ENCODE results near the gene HERC4.

- TF ChIP-seq, protein P1, sequence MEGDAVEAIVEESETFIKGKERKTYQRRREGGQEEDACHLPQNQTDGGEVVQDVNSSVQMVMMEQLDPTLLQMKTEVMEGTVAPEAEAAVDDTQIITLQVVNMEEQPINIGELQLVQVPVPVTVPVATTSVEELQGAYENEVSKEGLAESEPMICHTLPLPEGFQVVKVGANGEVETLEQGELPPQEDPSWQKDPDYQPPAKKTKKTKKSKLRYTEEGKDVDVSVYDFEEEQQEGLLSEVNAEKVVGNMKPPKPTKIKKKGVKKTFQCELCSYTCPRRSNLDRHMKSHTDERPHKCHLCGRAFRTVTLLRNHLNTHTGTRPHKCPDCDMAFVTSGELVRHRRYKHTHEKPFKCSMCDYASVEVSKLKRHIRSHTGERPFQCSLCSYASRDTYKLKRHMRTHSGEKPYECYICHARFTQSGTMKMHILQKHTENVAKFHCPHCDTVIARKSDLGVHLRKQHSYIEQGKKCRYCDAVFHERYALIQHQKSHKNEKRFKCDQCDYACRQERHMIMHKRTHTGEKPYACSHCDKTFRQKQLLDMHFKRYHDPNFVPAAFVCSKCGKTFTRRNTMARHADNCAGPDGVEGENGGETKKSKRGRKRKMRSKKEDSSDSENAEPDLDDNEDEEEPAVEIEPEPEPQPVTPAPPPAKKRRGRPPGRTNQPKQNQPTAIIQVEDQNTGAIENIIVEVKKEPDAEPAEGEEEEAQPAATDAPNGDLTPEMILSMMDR (IDR thresholded peaks at IDR 0.05) = no peak
- TF ChIP-seq, protein P2, sequence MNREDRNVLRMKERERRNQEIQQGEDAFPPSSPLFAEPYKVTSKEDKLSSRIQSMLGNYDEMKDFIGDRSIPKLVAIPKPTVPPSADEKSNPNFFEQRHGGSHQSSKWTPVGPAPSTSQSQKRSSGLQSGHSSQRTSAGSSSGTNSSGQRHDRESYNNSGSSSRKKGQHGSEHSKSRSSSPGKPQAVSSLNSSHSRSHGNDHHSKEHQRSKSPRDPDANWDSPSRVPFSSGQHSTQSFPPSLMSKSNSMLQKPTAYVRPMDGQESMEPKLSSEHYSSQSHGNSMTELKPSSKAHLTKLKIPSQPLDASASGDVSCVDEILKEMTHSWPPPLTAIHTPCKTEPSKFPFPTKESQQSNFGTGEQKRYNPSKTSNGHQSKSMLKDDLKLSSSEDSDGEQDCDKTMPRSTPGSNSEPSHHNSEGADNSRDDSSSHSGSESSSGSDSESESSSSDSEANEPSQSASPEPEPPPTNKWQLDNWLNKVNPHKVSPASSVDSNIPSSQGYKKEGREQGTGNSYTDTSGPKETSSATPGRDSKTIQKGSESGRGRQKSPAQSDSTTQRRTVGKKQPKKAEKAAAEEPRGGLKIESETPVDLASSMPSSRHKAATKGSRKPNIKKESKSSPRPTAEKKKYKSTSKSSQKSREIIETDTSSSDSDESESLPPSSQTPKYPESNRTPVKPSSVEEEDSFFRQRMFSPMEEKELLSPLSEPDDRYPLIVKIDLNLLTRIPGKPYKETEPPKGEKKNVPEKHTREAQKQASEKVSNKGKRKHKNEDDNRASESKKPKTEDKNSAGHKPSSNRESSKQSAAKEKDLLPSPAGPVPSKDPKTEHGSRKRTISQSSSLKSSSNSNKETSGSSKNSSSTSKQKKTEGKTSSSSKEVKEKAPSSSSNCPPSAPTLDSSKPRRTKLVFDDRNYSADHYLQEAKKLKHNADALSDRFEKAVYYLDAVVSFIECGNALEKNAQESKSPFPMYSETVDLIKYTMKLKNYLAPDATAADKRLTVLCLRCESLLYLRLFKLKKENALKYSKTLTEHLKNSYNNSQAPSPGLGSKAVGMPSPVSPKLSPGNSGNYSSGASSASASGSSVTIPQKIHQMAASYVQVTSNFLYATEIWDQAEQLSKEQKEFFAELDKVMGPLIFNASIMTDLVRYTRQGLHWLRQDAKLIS (CRISPR knock-in tag; IDR thresholded peaks at IDR 0.05; ENCODE audit: borderline replicate concordance) = no peak
- TF ChIP-seq ETV6 (CRISPR knock-in tag; IDR thresholded peaks at IDR 0.05) (no peak), ATF2 (CRISPR knock-in tag; IDR thresholded peaks at IDR 0.05; ENCODE audit: borderline replicate concordance, low read depth) (no peak), ZNF396 (CRISPR knock-in tag; IDR thresholded peaks at IDR 0.05; ENCODE audit: borderline replicate concordance) (no peak), MAX (CRISPR knock-in tag; IDR thresholded peaks at IDR 0.05) (no peak), NR2C2 (CRISPR knock-in tag; IDR thresholded peaks at IDR 0.05) (no peak), ATF3 (CRISPR knock-in tag; conservative IDR thresholded peaks at IDR 0.05) (no peak), E2F5 (CRISPR knock-in tag; IDR thresholded peaks at IDR 0.05) (no peak), ZNF232 (CRISPR knock-in tag; IDR thresholded peaks at IDR 0.05) (no peak), MXD4 (CRISPR knock-in tag; IDR thresholded peaks at IDR 0.05; ENCODE audit: borderline replicate concordance) (no peak), ZSCAN18 (CRISPR knock-in tag; IDR thresholded peaks at IDR 0.05) (no peak), SP1 (CRISPR knock-in tag; conservative IDR thresholded peaks at IDR 0.05) (no peak)
- TF ChIP-seq, protein P3, sequence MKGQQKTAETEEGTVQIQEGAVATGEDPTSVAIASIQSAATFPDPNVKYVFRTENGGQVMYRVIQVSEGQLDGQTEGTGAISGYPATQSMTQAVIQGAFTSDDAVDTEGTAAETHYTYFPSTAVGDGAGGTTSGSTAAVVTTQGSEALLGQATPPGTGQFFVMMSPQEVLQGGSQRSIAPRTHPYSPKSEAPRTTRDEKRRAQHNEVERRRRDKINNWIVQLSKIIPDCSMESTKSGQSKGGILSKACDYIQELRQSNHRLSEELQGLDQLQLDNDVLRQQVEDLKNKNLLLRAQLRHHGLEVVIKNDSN (CRISPR knock-in tag; IDR thresholded peaks at IDR 0.05) = no peak
These were observed 33.0 kb upstream of the HERC4 start for GRCh38 chr10:68108051-68108450.

Measured in WTC11 (cell line).